ENCODE data around the gene ZBTB4. TPM values are rescaled to one million over a fixed set of nuclear protein-coding genes. Genes with fewer than 3 reads are reported as not detected.
"Not testable (repeated sequence)": the region's sequence is repeated elsewhere in the genome, so short reads cannot be mapped to it uniquely, and the experiment has no call there.

ZBTB4 gene
- total and polyA plus RNA-seq, 2 donors: 21.1 to 76.2 TPM

- 76% methylated on average over 8 of the region's 8 CpGs for WGBS
- H3K4me3 ChIP-seq (ENCODE audit: low read depth, low read length); H3K4me1 ChIP-seq (ENCODE audit: insufficient read depth); DNase-seq (ENCODE audit: extremely low spot score); H3K27ac ChIP-seq (ENCODE audit: low read depth); H3K36me3 ChIP-seq (ENCODE audit: insufficient read depth): not testable (repeated sequence)
Measured at GRCh38 chr17:7470457-7470973, 8.9 kb downstream of the ZBTB4 start.

- not testable (repeated sequence) for H3K4me1 ChIP-seq (ENCODE audit: insufficient read depth); DNase-seq (ENCODE audit: extremely low spot score); H3K27ac ChIP-seq (ENCODE audit: low read depth); H3K4me3 ChIP-seq (ENCODE audit: low read depth, low read length); H3K36me3 ChIP-seq (ENCODE audit: insufficient read depth)
- WGBS: 96% methylated on average over 12 of the region's 12 CpGs
Measured at GRCh38 chr17:7469843-7470242, 9.6 kb downstream of the ZBTB4 start.

- Histone ChIP-seq H3K27ac (ENCODE audit: low read depth) (no peak overlapping the region), H3K36me3 (ENCODE audit: insufficient read depth) (peaks cover 5% of the 10 kb centered on the region), H3K4me3 (ENCODE audit: low read depth, low read length) (no peak overlapping the region), H3K4me1 (ENCODE audit: insufficient read depth) (no peaks in the 10 kb centered on the region)
- no peak for DNase-seq (ENCODE audit: extremely low spot score)
- 71% methylated on average over 12 of the region's 12 CpGs for WGBS
Measured at GRCh38 chr17:7468804-7469389, 10.5 kb downstream of the ZBTB4 start.

- H3K27ac ChIP-seq (ENCODE audit: low read depth): no peak overlapping the region
- no peak overlapping the region for H3K4me3 ChIP-seq (ENCODE audit: low read depth, low read length)
- DNase-seq (ENCODE audit: extremely low spot score): no peak
- H3K4me1 ChIP-seq (ENCODE audit: insufficient read depth): no peaks in the 10 kb centered on the region
- peaks cover 5% of the 10 kb centered on the region for H3K36me3 ChIP-seq (ENCODE audit: insufficient read depth)
- WGBS: 94% methylated on average over 11 of the region's 11 CpGs
Measured at GRCh38 chr17:7468290-7468689, 11.1 kb downstream of the ZBTB4 start.

- Histone ChIP-seq H3K4me1 (ENCODE audit: insufficient read depth) (no peaks in the 10 kb centered on the region), H3K36me3 (ENCODE audit: insufficient read depth) (peaks cover 7% of the 10 kb centered on the region), H3K4me3 (ENCODE audit: low read depth, low read length) (no peak overlapping the region), H3K27ac (ENCODE audit: low read depth) (no peak overlapping the region)
- 90% methylated on average over 3 of the region's 3 CpGs for WGBS
- DNase-seq (ENCODE audit: extremely low spot score): no peak
Measured at GRCh38 chr17:7467498-7467897, 11.9 kb downstream of the ZBTB4 start.

- Histone ChIP-seq H3K27ac (ENCODE audit: low read depth) (no peak overlapping the region), H3K4me1 (ENCODE audit: insufficient read depth) (no peaks in the 10 kb centered on the region), H3K4me3 (ENCODE audit: low read depth, low read length) (no peak overlapping the region), H3K36me3 (ENCODE audit: insufficient read depth) (peaks cover 9% of the 10 kb centered on the region)
- WGBS: 79% methylated on average over 16 of the region's 16 CpGs
- no peak for DNase-seq (ENCODE audit: extremely low spot score)
Measured at GRCh38 chr17:7466639-7467341, 12.6 kb downstream of the ZBTB4 start.

GRCh38 chr17:7466318-7466638 lies 13.2 kb downstream of the ZBTB4 start:
- H3K36me3 ChIP-seq (ENCODE audit: insufficient read depth): peaks cover 9% of the 10 kb centered on the region

GRCh38 chr17:7465597-7466275 lies 13.7 kb downstream of the ZBTB4 start:
- 88% methylated on average over 33 of the region's 33 CpGs for WGBS
- no peak for DNase-seq (ENCODE audit: extremely low spot score)
- no peak overlapping the region for H3K27ac ChIP-seq (ENCODE audit: low read depth)
- H3K36me3 ChIP-seq (ENCODE audit: insufficient read depth): peaks cover 9% of the 10 kb centered on the region
- H3K4me3 ChIP-seq (ENCODE audit: low read depth, low read length): no peak overlapping the region
- H3K4me1 ChIP-seq (ENCODE audit: insufficient read depth): no peaks in the 10 kb centered on the region

More at GRCh38 chr17:7466318-7466638, 13.2 kb downstream of the ZBTB4 start:
- H3K4me1 ChIP-seq (ENCODE audit: insufficient read depth): no peaks in the 10 kb centered on the region
- 85% methylated on average over 9 of the region's 9 CpGs for WGBS
- H3K4me3 ChIP-seq (ENCODE audit: low read depth, low read length): no peak overlapping the region
- H3K27ac ChIP-seq (ENCODE audit: low read depth): no peak overlapping the region
- no peak for DNase-seq (ENCODE audit: extremely low spot score)

- Histone ChIP-seq H3K27ac (ENCODE audit: low read depth) (no peak overlapping the region), H3K36me3 (ENCODE audit: insufficient read depth) (peaks cover 9% of the 10 kb centered on the region)
Measured at GRCh38 chr17:7464081-7464480, 15.3 kb downstream of the ZBTB4 start.

GRCh38 chr17:7463372-7463846 lies 16.0 kb downstream of the ZBTB4 start:
- 87% methylated on average over 14 of the region's 14 CpGs for WGBS
- Histone ChIP-seq H3K4me1 (ENCODE audit: insufficient read depth) (no peaks in the 10 kb centered on the region), H3K4me3 (ENCODE audit: low read depth, low read length) (no peak overlapping the region), H3K27ac (ENCODE audit: low read depth) (no peak overlapping the region), H3K36me3 (ENCODE audit: insufficient read depth) (peaks cover 9% of the 10 kb centered on the region)
- DNase-seq (ENCODE audit: extremely low spot score): no peak

More at GRCh38 chr17:7464081-7464480, 15.3 kb downstream of the ZBTB4 start:
- WGBS: 86% methylated on average over 9 of the region's 9 CpGs
- no peak for DNase-seq (ENCODE audit: extremely low spot score)
- H3K4me1 ChIP-seq (ENCODE audit: insufficient read depth): no peaks in the 10 kb centered on the region
- no peak overlapping the region for H3K4me3 ChIP-seq (ENCODE audit: low read depth, low read length)

GRCh38 chr17:7462474-7463371 lies 16.7 kb downstream of the ZBTB4 start:
- WGBS: 86% methylated on average over 44 of the region's 44 CpGs
- Histone ChIP-seq H3K4me3 (ENCODE audit: low read depth, low read length) (no peak overlapping the region), H3K27ac (ENCODE audit: low read depth) (no peak overlapping the region), H3K4me1 (ENCODE audit: insufficient read depth) (no peaks in the 10 kb centered on the region), H3K36me3 (ENCODE audit: insufficient read depth) (peaks cover 9% of the 10 kb centered on the region)
- no peak for DNase-seq (ENCODE audit: extremely low spot score)

GRCh38 chr17:7460850-7461660 lies 18.4 kb downstream of the ZBTB4 start:
- no peak overlapping the region for H3K27ac ChIP-seq (ENCODE audit: low read depth)
- no peak overlapping the region for H3K4me3 ChIP-seq (ENCODE audit: low read depth, low read length)
- DNase-seq (ENCODE audit: extremely low spot score): no peak
- peaks cover 5% of the 10 kb centered on the region for H3K36me3 ChIP-seq (ENCODE audit: insufficient read depth)
- 92% methylated on average over 7 of the region's 7 CpGs for WGBS
- no peaks in the 10 kb centered on the region for H3K4me1 ChIP-seq (ENCODE audit: insufficient read depth)

Data from urinary bladder (tissue), 4 donors.